HG02884 (cell line): ENCODE measurements around the gene GRIK4.

ENCODE experiments used
- ATAC-seq: cut with Tn5 transposase; IDR thresholded peaks from one replicate; pipeline ENCODE4 v1.9.1; 2021; ENCODE audit warnings: mild to moderate bottlenecking, moderate library complexity; ENCODE audit not compliant: unreplicated experiment

GRIK4 gene

GRCh38 chr11:120546312-120547205, 35.0 kb downstream of the GRIK4 start:
- ATAC-seq: no peak

GRCh38 chr11:120547316-120547715, 35.8 kb downstream of the GRIK4 start:
- ATAC-seq: no peak

GRCh38 chr11:120547811-120548681, 36.5 kb downstream of the GRIK4 start:
- ATAC-seq: no peak

GRCh38 chr11:120548682-120549209, 37.2 kb downstream of the GRIK4 start:
- ATAC-seq: no peak

- ATAC-seq: no peak
Observed at GRCh38 chr11:120549346-120549745, 37.8 kb downstream of the GRIK4 start.

- no peak for ATAC-seq
Observed at GRCh38 chr11:120550007-120550406, 38.5 kb downstream of the GRIK4 start.

- ATAC-seq: no peak
Observed at GRCh38 chr11:120551191-120551590, 39.6 kb downstream of the GRIK4 start.

GRCh38 chr11:120554766-120555432, 43.4 kb downstream of the GRIK4 start:
- ATAC-seq: no peak

- ATAC-seq: no peak
Observed at GRCh38 chr11:120555433-120555773, 43.9 kb downstream of the GRIK4 start.

GRCh38 chr11:120556797-120557196, 45.2 kb downstream of the GRIK4 start:
- ATAC-seq: no peak

GRCh38 chr11:120558744-120559431, 47.3 kb downstream of the GRIK4 start:
- no peak for ATAC-seq

- no peak for ATAC-seq
Observed at GRCh38 chr11:120561286-120561685, 49.7 kb downstream of the GRIK4 start.

- ATAC-seq: no peak
Observed at GRCh38 chr11:120562806-120563425, 51.4 kb downstream of the GRIK4 start.

GRCh38 chr11:120563703-120564572, 52.4 kb downstream of the GRIK4 start:
- ATAC-seq: no peak

- ATAC-seq: no peak
Observed at GRCh38 chr11:120564573-120565311, 53.2 kb downstream of the GRIK4 start.

- ATAC-seq: no peak
Observed at GRCh38 chr11:120565466-120566155, 54.1 kb downstream of the GRIK4 start.

- no peak for ATAC-seq
Observed at GRCh38 chr11:120566176-120566575, 54.6 kb downstream of the GRIK4 start.
